Activated T-cell treated with anti-CD3 and anti-CD28 coated beads, Interleukin-2, amount 50 U/mL, for 72 hours (primary cell): ENCODE results near the gene EPHA2. TPM values are rescaled to one million over a fixed set of nuclear protein-coding genes. Genes with fewer than 3 reads are reported as not detected.

Source experiments
- ATAC-seq, 2 donors: fragments of 150-1000 bp; cut with Tn5 transposase; replicated peaks in 1 of 2; 2 replicates each; pipeline ENCODE4 v1.10.0; 2021; ENCODE audit warnings: moderate library complexity in 2 of 2, mild to moderate bottlenecking in 1 of 2
- DNase-seq, 2 donors: peaks; one replicate each; pipeline ENCODE4 v3.0.0; 2021 to 2022; ENCODE audit warnings: mixed read lengths in 1 of 2
- H3K27ac Mint-ChIP-seq: one replicate; pipeline ENCODE4 v1.8.0; 2022; ENCODE audit warnings: mild to moderate bottlenecking, moderate library complexity, mixed read lengths
- H3K27me3 Mint-ChIP-seq: one replicate; pipeline ENCODE4 v1.8.0; 2022; ENCODE audit warnings: low read depth, mixed read lengths
- H3K36me3 Mint-ChIP-seq, 2 donors: one replicate each; pipeline ENCODE4 v1.8.0; 2022; ENCODE audit warnings: mixed read lengths in 2 of 2, mild to moderate bottlenecking in 1 of 2; ENCODE audit not compliant: insufficient read depth in 2 of 2
- H3K4me1 Mint-ChIP-seq: one replicate; pipeline ENCODE4 v1.8.0; 2022; ENCODE audit warnings: low read depth, mixed read lengths
- H3K4me3 Mint-ChIP-seq, 2 donors: one replicate each; pipeline ENCODE4 v1.8.0; 2022; ENCODE audit warnings: mild to moderate bottlenecking in 2 of 2, mixed read lengths in 2 of 2, moderate library complexity in 2 of 2
- H3K9me3 Mint-ChIP-seq, 2 donors: one replicate each; pipeline ENCODE4 v1.8.0; 2022; ENCODE audit warnings: mixed read lengths in 2 of 2
- total RNA-seq, 2 donors: library from RNA; stranded (reverse); gene quantifications; one replicate each; pipeline ENCODE4 v1.2.3, GENCODE V29; 2022

The EPHA2 gene
- total RNA-seq, 2 donors from 2014 or later = 0.43 TPM; not detected in 1

GRCh38 chr1:16137890-16138467 lies 17.9 kb downstream of the EPHA2 start:
- peaks cover 25% of the 10 kb centered on the region for H3K4me1 Mint-ChIP-seq
- no peak for ATAC-seq
- H3K36me3 Mint-ChIP-seq = no peaks in the 10 kb centered on the region

GRCh38 chr1:16135501-16135900 lies 20.4 kb downstream of the EPHA2 start:
- Mint-ChIP-seq H3K9me3 (no peaks in the 10 kb centered on the region), H3K4me1 (peaks cover 14% of the 10 kb centered on the region), H3K27ac (no peak overlapping the region), H3K27me3 (no peaks in the 10 kb centered on the region), H3K4me3 (no peak overlapping the region), H3K36me3 (no peaks in the 10 kb centered on the region)
- no peak for DNase-seq
- ATAC-seq = no peak

More at GRCh38 chr1:16137890-16138467, 17.9 kb downstream of the EPHA2 start:
- DNase-seq = no peak
- no peaks in the 10 kb centered on the region for H3K9me3 Mint-ChIP-seq
- no peaks in the 10 kb centered on the region for H3K27me3 Mint-ChIP-seq
- no peak overlapping the region for H3K27ac Mint-ChIP-seq
- no peak overlapping the region for H3K4me3 Mint-ChIP-seq

DNA sequence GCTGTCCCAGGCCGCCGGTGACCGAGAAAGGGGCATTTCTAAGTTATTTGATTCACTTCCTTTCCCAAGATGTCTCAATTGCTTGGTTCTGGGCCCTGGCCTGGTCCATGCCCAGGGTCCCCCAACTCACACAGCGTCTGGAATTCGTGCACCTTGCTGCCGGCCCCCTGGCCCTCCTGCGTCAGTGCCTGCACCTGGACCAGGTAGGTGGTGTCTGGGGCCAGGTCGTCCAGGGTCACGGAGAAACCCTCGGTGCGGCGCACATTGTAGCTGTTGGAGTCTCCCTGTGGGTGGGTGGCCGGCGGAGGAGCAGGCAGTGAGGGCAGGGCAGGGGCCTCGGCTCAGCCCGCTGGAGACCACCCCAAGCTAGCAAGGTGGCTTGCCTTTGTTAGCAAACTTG lies 21.0 kb downstream of the EPHA2 start:
- no peak overlapping the region for H3K4me3 Mint-ChIP-seq
- no peaks in the 10 kb centered on the region for H3K9me3 Mint-ChIP-seq
- no peaks in the 10 kb centered on the region for H3K27me3 Mint-ChIP-seq
- H3K27ac Mint-ChIP-seq = no peak overlapping the region
- no peak for ATAC-seq
- H3K4me1 Mint-ChIP-seq = peaks cover 8% of the 10 kb centered on the region
- no peaks in the 10 kb centered on the region for H3K36me3 Mint-ChIP-seq
- DNase-seq = no peak

DNA sequence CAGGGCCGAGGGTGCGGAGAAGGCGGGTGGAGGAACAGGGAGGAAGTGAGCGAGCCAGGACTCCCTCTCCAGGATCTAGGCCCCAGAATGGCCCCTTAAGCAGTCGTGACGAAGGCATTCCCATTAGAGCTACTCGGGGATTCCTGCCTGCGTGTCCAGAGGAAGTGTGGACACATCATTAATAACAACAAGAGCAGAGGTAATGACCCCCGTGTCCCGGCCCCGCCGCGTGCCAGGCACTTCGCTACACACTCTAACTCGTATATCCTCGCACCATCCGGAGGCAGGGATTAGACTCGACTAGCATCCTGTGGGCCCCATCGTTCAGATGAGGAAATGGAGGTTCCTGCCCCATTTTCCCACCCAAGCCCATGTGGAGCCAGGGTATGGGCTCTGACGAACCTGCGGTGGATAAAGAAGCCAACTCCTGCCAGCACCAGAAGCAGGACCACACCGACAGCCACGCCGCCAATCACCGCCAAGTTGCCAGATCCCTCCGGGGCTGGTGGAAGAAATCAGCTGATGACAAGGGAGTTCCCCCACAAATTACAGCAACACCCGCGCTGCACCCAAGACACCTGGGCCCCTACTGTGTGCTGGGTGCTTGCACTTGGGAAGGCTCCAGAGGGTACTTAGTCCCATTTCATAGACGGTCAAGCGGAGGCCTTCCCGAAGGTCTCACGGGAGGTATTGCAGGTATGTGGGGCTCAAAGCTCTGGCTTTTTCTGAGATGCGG lies 21.6 kb downstream of the EPHA2 start:
- no peak for DNase-seq
- no peaks in the 10 kb centered on the region for H3K27me3 Mint-ChIP-seq
- no peak for ATAC-seq
- H3K4me1 Mint-ChIP-seq = peaks cover 1% of the 10 kb centered on the region
- no peaks in the 10 kb centered on the region for H3K36me3 Mint-ChIP-seq
- no peak overlapping the region for H3K4me3 Mint-ChIP-seq
- H3K27ac Mint-ChIP-seq = no peak overlapping the region
- H3K9me3 Mint-ChIP-seq = no peaks in the 10 kb centered on the region

- Mint-ChIP-seq H3K9me3 (no peaks in the 10 kb centered on the region), H3K4me1 (no peaks in the 10 kb centered on the region), H3K36me3 (no peaks in the 10 kb centered on the region), H3K27ac (no peak overlapping the region), H3K27me3 (no peaks in the 10 kb centered on the region), H3K4me3 (no peak overlapping the region)
- DNase-seq (no peak), ATAC-seq (no peak)
Observed at GRCh38 chr1:16133007-16133961, 22.6 kb downstream of the EPHA2 start.

GRCh38 chr1:16132325-16132785 lies 23.5 kb downstream of the EPHA2 start:
- Mint-ChIP-seq H3K36me3 (no peaks in the 10 kb centered on the region), H3K9me3 (no peaks in the 10 kb centered on the region), H3K4me1 (no peaks in the 10 kb centered on the region), H3K27me3 (no peaks in the 10 kb centered on the region), H3K27ac (no peak overlapping the region), H3K4me3 (no peak overlapping the region)
- ATAC-seq (no peak), DNase-seq (no peak)

DNA sequence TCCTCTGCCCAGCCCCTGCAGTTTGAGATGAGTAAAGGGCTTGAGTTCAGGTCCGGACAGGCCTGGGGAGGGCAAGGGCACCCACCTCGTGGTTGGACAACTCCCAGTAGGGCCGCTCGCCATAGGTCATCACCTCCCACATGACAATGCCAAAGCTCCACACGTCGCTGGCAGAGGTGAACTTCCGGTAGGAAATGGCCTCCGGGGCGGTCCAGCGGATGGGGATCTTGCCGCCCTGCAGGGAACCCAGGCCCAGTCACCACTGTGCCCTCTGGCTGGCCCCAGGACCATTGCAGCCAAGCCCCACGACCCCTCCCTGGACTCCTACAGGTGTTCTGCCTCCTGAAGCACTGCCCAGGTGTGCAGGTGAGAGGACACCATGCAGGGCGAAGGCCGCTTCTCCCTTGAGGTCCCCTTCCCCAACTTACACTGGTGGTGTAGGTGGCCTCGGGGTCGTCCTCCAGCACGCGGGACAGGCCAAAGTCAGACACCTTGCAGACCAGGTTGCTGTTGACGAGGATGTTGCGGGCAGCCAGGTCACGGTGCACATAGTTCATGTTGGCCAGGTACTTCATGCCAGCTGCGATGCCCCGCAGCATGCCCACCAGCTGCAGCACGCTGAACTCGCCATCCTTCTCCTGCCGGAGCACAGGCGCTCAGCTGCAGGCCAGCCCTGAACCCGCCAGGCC lies 24.1 kb downstream of the EPHA2 start:
- H3K4me3 Mint-ChIP-seq = no peak overlapping the region
- DNase-seq (no peak), ATAC-seq (no peak)
- H3K27ac Mint-ChIP-seq = no peak overlapping the region
- H3K9me3 Mint-ChIP-seq = no peaks in the 10 kb centered on the region
- no peaks in the 10 kb centered on the region for H3K27me3 Mint-ChIP-seq
- H3K36me3 Mint-ChIP-seq = no peaks in the 10 kb centered on the region
- H3K4me1 Mint-ChIP-seq = no peaks in the 10 kb centered on the region

GRCh38 chr1:16130827-16131226 lies 25.0 kb downstream of the EPHA2 start:
- H3K36me3 Mint-ChIP-seq = no peaks in the 10 kb centered on the region
- no peaks in the 10 kb centered on the region for H3K27me3 Mint-ChIP-seq
- ATAC-seq (no peak), DNase-seq (no peak)
- H3K4me3 Mint-ChIP-seq = no peak overlapping the region
- no peak overlapping the region for H3K27ac Mint-ChIP-seq
- H3K4me1 Mint-ChIP-seq = no peaks in the 10 kb centered on the region
- H3K9me3 Mint-ChIP-seq = no peaks in the 10 kb centered on the region

DNA sequence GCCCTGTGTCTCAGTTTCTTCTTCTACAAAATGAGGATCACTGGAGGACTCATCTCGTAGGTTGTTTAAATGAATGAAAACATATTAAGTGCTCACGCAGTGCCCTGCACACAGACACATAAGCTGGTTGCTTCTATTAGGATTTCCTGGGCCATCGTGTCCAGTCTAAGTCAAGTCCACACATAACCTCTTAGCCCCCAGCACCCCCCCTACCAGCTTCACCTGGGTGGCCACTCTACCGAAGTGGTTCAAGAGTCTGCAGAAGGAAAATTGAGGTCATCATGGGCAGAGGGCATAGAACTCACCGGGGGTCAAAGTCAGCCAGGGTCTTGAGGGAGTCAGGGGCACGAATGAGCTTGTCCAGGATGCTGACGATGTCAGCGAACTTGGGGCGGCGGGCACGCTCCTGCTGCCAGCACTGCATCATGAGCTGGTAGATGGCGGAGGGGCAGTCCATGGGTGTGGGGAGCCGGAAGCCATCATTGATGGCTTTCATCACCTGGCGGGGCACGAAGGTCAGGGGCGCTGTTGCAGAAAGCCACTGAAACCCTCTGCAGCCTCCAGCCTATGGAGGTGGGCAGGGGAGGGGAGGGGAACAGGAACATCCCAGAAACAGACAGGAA lies 25.8 kb downstream of the EPHA2 start:
- H3K4me1 Mint-ChIP-seq = no peaks in the 10 kb centered on the region
- DNase-seq (no peak), ATAC-seq (no peak)
- no peaks in the 10 kb centered on the region for H3K36me3 Mint-ChIP-seq
- no peak overlapping the region for H3K27ac Mint-ChIP-seq
- H3K27me3 Mint-ChIP-seq = no peaks in the 10 kb centered on the region
- H3K9me3 Mint-ChIP-seq = no peaks in the 10 kb centered on the region
- no peak overlapping the region for H3K4me3 Mint-ChIP-seq

DNA sequence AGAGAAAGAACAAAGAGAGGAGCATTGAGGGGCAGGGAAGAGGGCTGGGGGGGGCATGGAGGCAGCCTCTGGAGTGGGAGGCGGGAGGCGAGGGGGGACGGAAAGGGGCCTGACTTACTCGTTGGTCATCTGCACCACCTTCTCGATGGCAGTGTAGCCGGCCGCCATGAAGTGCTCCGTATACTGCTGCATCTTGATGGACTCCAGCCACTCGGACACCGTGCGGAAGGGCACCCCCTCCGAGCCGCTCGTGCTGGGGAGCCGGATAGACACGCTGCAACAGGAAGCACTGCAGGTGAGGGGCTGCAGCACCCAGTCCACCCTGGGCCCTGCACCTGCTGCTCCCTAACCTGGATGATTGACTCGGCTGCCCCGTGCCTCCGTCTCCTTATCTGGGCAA lies 26.6 kb downstream of the EPHA2 start:
- ATAC-seq = no peak
- Mint-ChIP-seq H3K36me3 (no peaks in the 10 kb centered on the region), H3K27ac (no peak overlapping the region), H3K9me3 (no peaks in the 10 kb centered on the region), H3K27me3 (no peaks in the 10 kb centered on the region), H3K4me3 (no peak overlapping the region), H3K4me1 (no peaks in the 10 kb centered on the region)
- no peak for DNase-seq

GRCh38 chr1:16128338-16128741 lies 27.5 kb downstream of the EPHA2 start:
- ATAC-seq (no peak), DNase-seq (no peak)
- no peak overlapping the region for H3K4me3 Mint-ChIP-seq
- H3K9me3 Mint-ChIP-seq = no peaks in the 10 kb centered on the region
- H3K27ac Mint-ChIP-seq = no peak overlapping the region
- H3K4me1 Mint-ChIP-seq = peaks cover 4% of the 10 kb centered on the region
- no peaks in the 10 kb centered on the region for H3K36me3 Mint-ChIP-seq
- no peaks in the 10 kb centered on the region for H3K27me3 Mint-ChIP-seq

DNA sequence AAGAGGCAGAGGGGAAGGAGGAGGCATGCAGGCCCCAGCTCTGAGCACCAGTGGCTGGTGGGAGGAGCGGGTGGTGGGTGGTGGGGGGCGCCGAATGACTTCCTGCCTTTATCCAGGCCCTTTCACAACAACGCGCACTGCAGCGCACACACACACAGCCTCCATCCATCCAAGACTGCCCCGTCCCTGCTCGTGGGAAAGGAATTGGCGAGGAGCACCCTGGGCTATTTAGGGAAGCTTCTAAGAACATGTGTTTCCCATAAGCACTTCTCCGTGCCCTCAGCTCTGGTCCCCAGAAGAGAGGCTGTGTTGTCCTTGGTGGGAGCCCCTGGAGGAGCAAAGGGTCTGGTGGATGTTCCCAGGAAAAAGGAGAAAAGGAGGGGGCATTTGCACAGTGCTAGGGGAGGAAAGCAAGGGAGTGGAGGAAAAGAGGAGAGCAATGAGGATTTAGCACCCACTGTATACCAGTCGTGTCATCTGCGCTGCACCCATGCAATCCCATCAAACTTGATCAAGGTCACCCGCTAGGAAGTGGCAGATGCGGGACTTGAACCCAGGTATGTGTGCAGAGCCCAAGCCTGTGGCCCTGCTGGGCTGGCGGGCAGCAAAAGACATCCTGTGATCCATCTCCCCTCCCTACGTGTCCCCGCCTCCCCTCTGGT lies 28.1 kb downstream of the EPHA2 start:
- Mint-ChIP-seq H3K36me3 (no peaks in the 10 kb centered on the region), H3K27me3 (no peaks in the 10 kb centered on the region), H3K4me1 (peaks cover 9% of the 10 kb centered on the region), H3K4me3 (no peak overlapping the region), H3K27ac (no peak overlapping the region), H3K9me3 (no peaks in the 10 kb centered on the region)
- no peak for DNase-seq
- no peak for ATAC-seq
